HepG2 (cell line): ENCODE measurements around the gene ZNF23. TPM values are rescaled to one million over a fixed set of nuclear protein-coding genes. Genes with fewer than 3 reads are reported as not detected.

ENCODE experiments used
- ARHGAP35 ChIP-seq: sonication (generic); formaldehyde crosslinking; IDR thresholded peaks from 2 replicates; pipeline ENCODE4 v1.9.0; 2022; ENCODE audit warnings: mild to moderate bottlenecking, inconsistent platforms, moderate library complexity, missing genetic modification reagents, borderline replicate concordance
- CENPT ChIP-seq: sonication (generic); formaldehyde crosslinking; IDR thresholded peaks from 2 replicates; pipeline ENCODE4 v1.8.0; 2022; ENCODE audit warnings: low read depth, mild to moderate bottlenecking, moderate library complexity, missing genetic modification reagents
- EHMT2 ChIP-seq: fragments of 200-600 bp; sonication (generic); IDR thresholded peaks from 2 replicates; pipeline ENCODE4 v1.7.0; 2017; ENCODE audit warnings: antibody characterized with exemption, low read depth, low read length, borderline replicate concordance
- ETV5 ChIP-seq: IDR thresholded peaks from 2 replicates; pipeline ENCODE4 v1.6.1; 2018; ENCODE audit warnings: missing biosample characterization, missing genetic modification reagents, inconsistent platforms, borderline replicate concordance
- GTF2F1 ChIP-seq: fragments of 150-350 bp; IDR thresholded peaks from 2 replicates; pipeline ENCODE4 v1.6.1; 2014; ENCODE audit warnings: low read length
- KMT2A ChIP-seq: sonication (generic); formaldehyde crosslinking; IDR thresholded peaks from 2 replicates; pipeline ENCODE4 v1.4.0; 2020; ENCODE audit warnings: missing genetic modification reagents
- LCORL ChIP-seq, 2 experiments: fragments of 450-650 bp in 1 of 2; sonication (generic) in 1 of 2; formaldehyde crosslinking in 1 of 2; IDR thresholded peaks; 2 replicates each; pipeline versions ENCODE4 v1.5.0 to v1.6.1; 2017 to 2020; ENCODE audit warnings: antibody characterized with exemption in 1 of 2, missing genetic modification reagents in 1 of 2
- REPIN1 ChIP-seq: sonication (generic); formaldehyde crosslinking; IDR thresholded peaks from 2 replicates; pipeline ENCODE4 v1.8.0; 2022; ENCODE audit warnings: missing genetic modification reagents, low read depth, mild to moderate bottlenecking, borderline replicate concordance
- ZNF160 ChIP-seq: sonication (generic); formaldehyde crosslinking; IDR thresholded peaks from 2 replicates; pipeline ENCODE4 v1.8.0; 2022; ENCODE audit warnings: mild to moderate bottlenecking, inconsistent platforms, missing genetic modification reagents
- ZNF225 ChIP-seq: sonication (generic); formaldehyde crosslinking; IDR thresholded peaks from 2 replicates; pipeline ENCODE4 v1.4.0; 2020; ENCODE audit warnings: mild to moderate bottlenecking, missing genetic modification reagents
- ZNF274 ChIP-seq: sonication (generic); formaldehyde crosslinking; IDR thresholded peaks from 2 replicates; pipeline ENCODE4 v1.5.1; 2020; ENCODE audit warnings: mild to moderate bottlenecking, missing genetic modification reagents
- ZNF354B ChIP-seq: sonication (generic); formaldehyde crosslinking; IDR thresholded peaks from 2 replicates; pipeline ENCODE4 v1.8.0; 2022; ENCODE audit warnings: mild to moderate bottlenecking, missing genetic modification reagents
- ZNF678 ChIP-seq: sonication (generic); formaldehyde crosslinking; IDR thresholded peaks from 2 replicates; pipeline ENCODE4 v1.4.0; 2020; ENCODE audit warnings: mild to moderate bottlenecking, missing genetic modification reagents
- polyA plus RNA-seq, 8 experiments: library from polyadenylated mRNA; depleted of rRNA in 3 of 8; stranded (reverse) in 7 of 8; unstranded in 1 of 8; fragments of >200 nt; fragmentation: Illumina TruSeq in 4 of 8; extraction: Trizol in 4 of 8; gene quantifications; 2 replicates each; pipeline versions ENCODE4 v1.2.1 to v1.2.3, GENCODE V29; 2011 to 2016; ENCODE audit warnings: low read depth in 4 of 8, missing spikeins in 1 of 8, mixed read lengths in 1 of 8; ENCODE audit not compliant: insufficient read depth in 1 of 8
- total RNA-seq, 5 experiments: library from RNA; depleted of rRNA; stranded (reverse); fragments of >200 nt; fragmentation: Illumina TruSeq; extraction: Trizol; gene quantifications; 2 replicates each; pipeline ENCODE4 v1.2.3, GENCODE V29; 2016; ENCODE audit warnings: low read depth in 1 of 5
- TF ChIP-seq, protein P1 (sequence below), 2 experiments: fragments of 450-650 bp in 1 of 2; sonication (generic) in 1 of 2; formaldehyde crosslinking in 1 of 2; IDR thresholded peaks; 2 replicates each; pipeline versions ENCODE4 v1.6.1 to v1.8.0; 2016 to 2022; ENCODE audit warnings: antibody characterized with exemption in 1 of 2, mild to moderate bottlenecking in 1 of 2, missing genetic modification reagents in 1 of 2
- TF ChIP-seq, protein P2 (sequence below): IDR thresholded peaks from 2 replicates; pipeline ENCODE4 v1.6.1; 2012; ENCODE audit warnings: inconsistent platforms
- TF ChIP-seq, protein P3 (sequence below): sonication (generic); formaldehyde crosslinking; IDR thresholded peaks from 2 replicates; pipeline ENCODE4 v1.4.0; 2020; ENCODE audit warnings: mild to moderate bottlenecking, missing genetic modification reagents
- TF ChIP-seq, protein P4 (sequence below): sonication (generic); formaldehyde crosslinking; IDR thresholded peaks from 2 replicates; pipeline ENCODE4 v1.5.0; 2020; ENCODE audit warnings: missing genetic modification reagents

The ZNF23 gene
- total and polyA plus RNA-seq, 2 of the 13 experiments (the other 11 are each of a cell fraction or from before 2014, with no cell fraction given): 8.6 to 12.2 TPM

DNA sequence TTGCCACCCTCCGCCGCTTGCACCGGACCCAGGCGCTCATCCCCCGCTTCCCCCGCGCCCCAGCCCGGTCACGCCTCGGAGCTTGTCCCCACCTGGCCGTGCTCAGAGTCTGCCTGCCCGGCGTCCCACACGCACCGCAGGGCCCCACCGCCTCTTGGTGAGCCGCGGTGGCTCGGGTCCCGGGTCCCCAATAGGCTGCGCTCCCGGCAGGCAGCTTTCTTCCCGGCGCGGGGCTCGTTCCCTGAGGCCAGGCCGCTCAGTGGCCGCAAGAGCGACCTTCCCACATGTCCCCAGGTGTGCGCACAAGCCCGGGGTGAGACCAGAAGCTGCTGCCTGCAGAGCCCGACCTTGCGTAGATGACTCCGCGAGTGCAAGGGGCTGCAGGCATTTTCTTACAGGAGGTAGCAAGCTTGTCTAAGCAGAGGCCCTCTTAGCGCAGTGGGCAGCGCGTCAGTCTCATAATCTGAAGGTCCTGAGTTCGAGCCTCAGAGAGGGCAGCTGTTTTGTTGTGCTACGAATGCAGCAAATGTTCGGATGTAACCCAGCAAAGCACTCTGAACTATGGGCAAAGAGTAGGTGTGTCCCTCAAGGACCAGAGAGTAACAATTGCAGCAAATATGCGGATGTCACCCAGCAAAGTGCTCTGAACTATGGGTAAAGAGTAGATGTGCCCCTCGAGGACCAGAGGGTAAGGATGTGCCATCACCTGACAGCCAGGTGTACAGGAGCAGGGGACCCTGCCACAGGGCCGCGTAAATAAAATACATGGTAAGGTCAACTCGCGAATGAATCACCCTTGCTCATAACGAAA, 35.8 kb downstream of the ZNF23 start (continued):
- TF ChIP-seq, protein P1, sequence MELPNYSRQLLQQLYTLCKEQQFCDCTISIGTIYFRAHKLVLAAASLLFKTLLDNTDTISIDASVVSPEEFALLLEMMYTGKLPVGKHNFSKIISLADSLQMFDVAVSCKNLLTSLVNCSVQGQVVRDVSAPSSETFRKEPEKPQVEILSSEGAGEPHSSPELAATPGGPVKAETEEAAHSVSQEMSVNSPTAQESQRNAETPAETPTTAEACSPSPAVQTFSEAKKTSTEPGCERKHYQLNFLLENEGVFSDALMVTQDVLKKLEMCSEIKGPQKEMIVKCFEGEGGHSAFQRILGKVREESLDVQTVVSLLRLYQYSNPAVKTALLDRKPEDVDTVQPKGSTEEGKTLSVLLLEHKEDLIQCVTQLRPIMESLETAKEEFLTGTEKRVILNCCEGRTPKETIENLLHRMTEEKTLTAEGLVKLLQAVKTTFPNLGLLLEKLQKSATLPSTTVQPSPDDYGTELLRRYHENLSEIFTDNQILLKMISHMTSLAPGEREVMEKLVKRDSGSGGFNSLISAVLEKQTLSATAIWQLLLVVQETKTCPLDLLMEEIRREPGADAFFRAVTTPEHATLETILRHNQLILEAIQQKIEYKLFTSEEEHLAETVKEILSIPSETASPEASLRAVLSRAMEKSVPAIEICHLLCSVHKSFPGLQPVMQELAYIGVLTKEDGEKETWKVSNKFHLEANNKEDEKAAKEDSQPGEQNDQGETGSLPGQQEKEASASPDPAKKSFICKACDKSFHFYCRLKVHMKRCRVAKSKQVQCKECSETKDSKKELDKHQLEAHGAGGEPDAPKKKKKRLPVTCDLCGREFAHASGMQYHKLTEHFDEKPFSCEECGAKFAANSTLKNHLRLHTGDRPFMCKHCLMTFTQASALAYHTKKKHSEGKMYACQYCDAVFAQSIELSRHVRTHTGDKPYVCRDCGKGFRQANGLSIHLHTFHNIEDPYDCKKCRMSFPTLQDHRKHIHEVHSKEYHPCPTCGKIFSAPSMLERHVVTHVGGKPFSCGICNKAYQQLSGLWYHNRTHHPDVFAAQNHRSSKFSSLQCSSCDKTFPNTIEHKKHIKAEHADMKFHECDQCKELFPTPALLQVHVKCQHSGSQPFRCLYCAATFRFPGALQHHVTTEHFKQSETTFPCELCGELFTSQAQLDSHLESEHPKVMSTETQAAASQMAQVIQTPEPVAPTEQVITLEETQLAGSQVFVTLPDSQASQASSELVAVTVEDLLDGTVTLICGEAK (IDR thresholded peaks at IDR 0.05): no peak
- TF ChIP-seq, protein P1 (CRISPR knock-in tag; IDR thresholded peaks at IDR 0.05): peak; percentile 70
- TF ChIP-seq ZNF274 (CRISPR knock-in tag): no peak; the same call in 1 of the 2 replicates
- TF ChIP-seq, protein P2, sequence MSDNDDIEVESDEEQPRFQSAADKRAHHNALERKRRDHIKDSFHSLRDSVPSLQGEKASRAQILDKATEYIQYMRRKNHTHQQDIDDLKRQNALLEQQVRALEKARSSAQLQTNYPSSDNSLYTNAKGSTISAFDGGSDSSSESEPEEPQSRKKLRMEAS: peak; percentile 84
- TF ChIP-seq ZNF225: peak; percentile 92
- TF ChIP-seq, protein P3, sequence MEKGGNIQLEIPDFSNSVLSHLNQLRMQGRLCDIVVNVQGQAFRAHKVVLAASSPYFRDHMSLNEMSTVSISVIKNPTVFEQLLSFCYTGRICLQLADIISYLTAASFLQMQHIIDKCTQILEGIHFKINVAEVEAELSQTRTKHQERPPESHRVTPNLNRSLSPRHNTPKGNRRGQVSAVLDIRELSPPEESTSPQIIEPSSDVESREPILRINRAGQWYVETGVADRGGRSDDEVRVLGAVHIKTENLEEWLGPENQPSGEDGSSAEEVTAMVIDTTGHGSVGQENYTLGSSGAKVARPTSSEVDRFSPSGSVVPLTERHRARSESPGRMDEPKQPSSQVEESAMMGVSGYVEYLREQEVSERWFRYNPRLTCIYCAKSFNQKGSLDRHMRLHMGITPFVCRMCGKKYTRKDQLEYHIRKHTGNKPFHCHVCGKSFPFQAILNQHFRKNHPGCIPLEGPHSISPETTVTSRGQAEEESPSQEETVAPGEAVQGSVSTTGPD (CRISPR knock-in tag): no peak
- TF ChIP-seq GTF2F1: no peak
- no peak; the same call in none of the 2 replicates for TF ChIP-seq LCORL (IDR thresholded peaks at IDR 0.05)
- peak; percentile 92 for TF ChIP-seq LCORL (CRISPR knock-in tag; IDR thresholded peaks at IDR 0.05)
- peak; percentile 99 for TF ChIP-seq REPIN1 (CRISPR knock-in tag)
- peak; percentile 76; the same call in 1 of the 2 replicates for TF ChIP-seq ZNF160 (CRISPR knock-in tag)
- peak; percentile 77; the same call in 1 of the 2 replicates for TF ChIP-seq ETV5 (CRISPR knock-in tag)
- TF ChIP-seq KMT2A (CRISPR knock-in tag): peak; percentile 87
- no peak for TF ChIP-seq CENPT (CRISPR knock-in tag)
- peak; percentile 85 for TF ChIP-seq ZNF678 (CRISPR knock-in tag)
- no peak for TF ChIP-seq ZNF354B (CRISPR knock-in tag)
- TF ChIP-seq EHMT2: 0 out of 2 replicates have a peak, but pooled peaks have one; percentile 14
- TF ChIP-seq ARHGAP35 (CRISPR knock-in tag): peak; percentile 92
- TF ChIP-seq, protein P4, sequence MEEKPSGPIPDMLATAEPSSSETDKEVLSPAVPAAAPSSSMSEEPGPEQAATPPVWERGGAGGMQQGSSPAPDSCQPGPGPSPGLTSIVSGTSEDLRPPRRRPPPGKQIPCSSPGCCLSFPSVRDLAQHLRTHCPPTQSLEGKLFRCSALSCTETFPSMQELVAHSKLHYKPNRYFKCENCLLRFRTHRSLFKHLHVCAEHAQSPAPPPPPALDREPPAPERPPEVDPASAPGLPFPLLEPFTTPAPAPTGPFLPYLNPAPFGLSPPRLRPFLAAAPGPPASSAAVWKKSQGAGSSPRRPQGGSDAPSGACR (CRISPR knock-in tag): no peak; the same call in 1 of the 2 replicates
